CD4-positive, alpha-beta T cell treated with Interleukin-6 at 100 ng/mL for 8 hours (primary cell): ENCODE data around the gene ACOT11.

Experiments
- DNase-seq: peaks from one replicate; pipeline ENCODE4 v3.0.0-alpha.2; 2020; ENCODE audit warnings: mixed read lengths, low spot score

ACOT11 gene

DNA sequence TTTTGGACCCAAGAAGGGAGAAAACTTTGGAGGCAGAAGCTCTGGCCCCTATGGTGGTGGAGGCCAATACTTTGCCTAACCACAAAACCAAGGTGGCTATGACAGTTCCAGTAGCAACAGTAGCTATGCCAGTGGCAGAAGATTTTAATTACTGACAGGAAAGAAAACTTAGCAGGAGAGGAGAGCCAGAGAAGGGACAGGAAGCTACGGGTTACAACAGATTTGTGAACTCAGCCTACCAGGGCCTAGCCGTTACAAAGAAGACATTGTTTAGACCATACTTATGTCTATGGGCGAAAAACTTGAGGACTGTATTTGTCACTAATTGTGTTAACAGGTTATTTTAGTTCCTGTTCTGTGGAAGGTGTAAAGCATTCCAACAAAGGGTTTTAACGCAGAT lies 10.4 kb upstream of the ACOT11 start:
- DNase-seq, result no peak

- no peak for DNase-seq
Measured at GRCh38 chr1:54538538-54538937, 9.5 kb upstream of the ACOT11 start.

GRCh38 chr1:54540582-54541295 lies 7.3 kb upstream of the ACOT11 start:
- no peak for DNase-seq

GRCh38 chr1:54542120-54542961 lies 5.7 kb upstream of the ACOT11 start:
- DNase-seq, result peak; percentile 46

GRCh38 chr1:54542962-54543539 lies 5.0 kb upstream of the ACOT11 start:
- no peak for DNase-seq

DNA sequence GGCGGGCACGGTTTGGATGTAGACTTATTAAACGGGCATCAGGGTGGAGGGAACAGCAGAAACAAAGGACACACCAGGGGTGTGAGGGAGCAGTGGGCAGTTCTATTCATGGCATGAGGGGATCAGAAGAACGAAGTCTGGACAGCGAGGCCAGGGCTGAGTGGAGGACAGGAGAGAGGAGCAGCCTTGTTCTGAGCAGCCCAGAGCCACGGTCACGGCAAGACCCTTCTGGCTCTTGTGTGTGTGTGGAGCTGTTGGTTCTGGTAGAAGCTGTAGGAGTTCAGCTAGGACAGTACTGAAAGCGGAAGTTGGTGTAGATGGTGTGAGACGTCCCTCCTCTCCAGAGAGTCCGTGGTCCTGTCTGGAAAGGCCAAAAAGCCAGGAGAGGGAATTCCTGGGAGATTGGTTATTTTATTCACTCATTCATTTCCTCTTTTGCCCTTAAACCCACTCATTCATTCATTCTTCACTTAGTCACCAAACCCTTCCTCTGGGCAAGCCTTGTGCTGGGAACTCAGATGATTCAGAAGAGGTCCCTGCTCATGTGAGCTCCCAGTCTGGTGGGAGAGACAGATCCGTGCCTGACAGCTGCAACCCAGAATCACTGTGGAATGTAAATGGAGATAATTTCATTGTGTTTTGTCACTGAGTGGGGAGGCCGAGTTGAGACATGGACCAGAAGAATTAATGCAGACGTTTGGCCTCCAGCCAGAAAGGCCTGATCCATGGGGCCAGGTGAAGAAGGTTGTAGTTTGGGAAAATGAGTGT lies 4.1 kb upstream of the ACOT11 start:
- no peak for DNase-seq

- no peak for DNase-seq
Measured at GRCh38 chr1:54545916-54546635, 2.0 kb upstream of the ACOT11 start.

- DNase-seq, result no peak
Measured at GRCh38 chr1:54546651-54547401, 1.2 kb upstream of the ACOT11 start.

DNA sequence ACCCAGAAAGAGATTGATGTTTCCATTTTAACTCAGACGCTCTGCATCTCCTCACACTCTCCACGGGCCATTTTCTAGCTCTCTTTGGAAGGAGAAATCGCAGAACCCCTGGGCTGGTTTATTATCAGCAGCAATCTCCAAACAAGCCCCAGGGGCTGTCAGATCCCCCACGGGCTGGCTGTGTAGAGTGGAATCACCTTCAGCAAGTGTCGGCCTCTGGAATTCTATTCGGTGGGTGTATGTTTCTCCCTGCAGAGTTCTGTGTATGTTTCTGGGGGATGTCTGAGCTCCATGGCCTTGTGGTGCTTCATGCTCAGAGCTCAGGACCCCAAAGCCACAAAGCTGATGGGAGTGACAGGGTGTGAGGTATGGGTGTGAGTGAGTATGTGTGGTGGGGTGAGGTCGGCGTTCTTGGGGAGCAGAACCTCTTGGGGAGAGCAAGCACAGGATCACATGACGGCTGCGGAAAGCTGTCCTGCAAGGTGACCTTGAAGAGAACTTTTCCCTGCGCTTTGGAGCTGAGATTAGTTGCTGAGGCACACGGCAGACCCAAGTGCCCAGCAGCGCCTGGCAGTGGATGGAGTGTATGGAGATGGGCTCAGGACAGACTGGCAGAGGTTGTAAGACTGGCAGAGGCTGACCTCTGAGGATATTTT lies 489 bp downstream of the ACOT11 start:
- no peak for DNase-seq

GRCh38 chr1:54549181-54549924 lies 1.3 kb downstream of the ACOT11 start:
- DNase-seq, result no peak

DNA sequence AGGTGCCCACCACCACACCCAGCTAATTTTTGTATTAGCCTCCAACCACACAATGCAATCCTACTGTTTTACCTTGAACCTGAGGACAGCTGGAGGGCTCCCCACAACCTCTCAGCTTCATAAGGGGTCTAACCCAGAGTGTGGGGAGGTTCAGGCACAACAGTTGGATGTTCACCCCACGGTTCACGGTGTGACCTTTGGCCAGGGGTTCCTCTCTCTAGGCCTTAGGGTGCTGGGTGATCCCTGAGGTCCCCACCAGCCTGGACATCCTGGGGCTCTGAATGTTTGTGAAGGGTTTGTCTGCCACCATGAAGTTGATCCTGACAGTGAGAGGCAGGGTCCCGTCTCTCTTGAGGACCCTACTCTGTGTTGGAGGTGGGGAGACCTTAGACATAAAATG lies 3.9 kb downstream of the ACOT11 start:
- no peak for DNase-seq

DNA sequence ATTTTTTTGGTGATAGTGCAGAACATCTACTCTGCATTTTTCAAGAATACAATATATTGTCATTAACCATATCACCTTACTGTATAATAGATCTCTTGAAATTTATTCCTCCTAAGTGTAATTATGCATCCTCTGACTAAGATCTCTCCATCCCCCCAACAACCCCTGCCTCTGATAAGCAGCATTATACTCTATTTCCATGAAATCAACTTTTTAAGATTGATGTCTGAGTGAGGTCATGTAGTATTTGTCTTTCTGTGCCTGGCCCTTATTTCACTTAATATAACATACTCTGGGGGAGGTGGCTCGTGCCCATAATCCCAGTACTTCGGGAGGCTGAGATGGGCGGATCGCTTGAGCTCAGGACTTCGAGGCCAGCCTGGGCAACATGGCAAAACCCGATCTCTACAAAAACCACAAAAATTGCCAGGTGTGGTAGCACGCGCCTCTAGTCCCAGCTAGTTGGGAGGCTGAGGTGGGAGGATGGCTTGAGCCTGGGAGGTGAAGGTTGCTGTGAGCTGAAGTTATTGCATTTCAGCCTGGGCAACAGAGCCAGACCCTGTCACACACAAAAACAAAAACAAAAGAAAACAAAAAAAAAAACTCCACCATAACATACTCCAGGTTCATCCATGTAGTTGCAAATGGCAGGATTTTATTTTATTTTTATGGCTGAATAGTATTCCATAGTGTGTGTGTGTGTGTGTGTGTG lies 5.7 kb downstream of the ACOT11 start:
- no peak for DNase-seq

- no peak for DNase-seq
Measured at GRCh38 chr1:54556110-54556509, 8.1 kb downstream of the ACOT11 start.

DNA sequence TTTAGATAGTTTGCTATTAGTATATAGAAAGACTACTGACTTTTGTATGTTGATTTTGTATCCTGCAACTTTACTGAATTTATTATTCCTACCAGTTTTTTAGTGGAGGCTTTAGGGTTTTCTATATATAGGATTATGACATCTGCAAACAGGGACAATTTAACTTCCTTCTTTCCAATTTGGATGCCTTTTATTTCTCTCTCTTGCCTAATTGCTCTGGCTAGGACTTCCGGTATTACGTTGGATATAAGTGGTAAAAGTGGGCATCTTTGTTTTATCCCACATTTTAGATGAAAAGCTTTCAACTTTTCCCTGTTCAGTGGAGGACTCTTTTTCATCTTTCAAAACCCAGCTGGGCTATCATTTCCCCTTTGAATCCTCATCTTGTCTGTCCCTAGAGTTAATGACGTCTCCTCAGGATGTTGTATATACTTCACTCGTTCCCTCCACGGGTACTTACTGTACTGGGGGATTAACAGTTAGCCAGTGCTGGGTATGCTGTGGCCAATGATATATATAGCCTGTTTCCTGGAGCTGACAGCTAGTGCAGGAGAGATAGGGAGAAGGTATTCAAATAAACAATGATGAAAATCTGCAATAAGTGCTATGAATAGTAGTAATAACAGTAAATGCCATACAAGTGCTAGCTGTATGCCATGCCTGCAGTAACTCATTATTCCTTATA lies 9.8 kb downstream of the ACOT11 start:
- DNase-seq, result no peak

DNA sequence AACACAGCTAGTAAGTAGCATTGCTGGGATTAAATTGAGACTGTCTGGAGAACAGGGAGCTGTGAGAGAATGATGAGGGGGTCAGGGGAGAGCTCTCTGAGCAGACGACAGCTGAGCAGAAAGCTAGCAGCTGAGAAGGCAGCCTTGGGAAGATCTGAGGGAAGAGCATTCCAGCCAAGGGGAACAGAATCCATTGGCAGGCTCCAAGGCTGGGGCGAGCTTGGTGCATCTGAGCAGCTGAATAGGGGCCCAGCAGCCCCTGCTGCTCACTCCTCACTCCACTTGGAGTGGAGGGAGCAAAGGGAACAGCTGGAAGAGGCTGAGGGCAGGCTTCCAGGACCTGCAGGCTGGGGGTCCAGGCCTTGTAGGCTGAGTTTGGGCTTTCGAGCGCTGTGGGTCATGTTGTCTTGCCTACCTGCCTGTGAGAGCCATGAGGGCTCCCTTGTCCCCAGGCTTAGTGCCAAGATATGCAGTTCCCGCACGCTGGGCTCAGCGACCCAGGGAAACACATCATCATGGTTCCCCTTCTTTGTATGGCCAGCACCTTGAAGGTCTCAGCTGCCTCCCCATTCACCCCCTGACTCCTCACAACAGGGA lies 10.5 kb downstream of the ACOT11 start:
- no peak for DNase-seq

DNA sequence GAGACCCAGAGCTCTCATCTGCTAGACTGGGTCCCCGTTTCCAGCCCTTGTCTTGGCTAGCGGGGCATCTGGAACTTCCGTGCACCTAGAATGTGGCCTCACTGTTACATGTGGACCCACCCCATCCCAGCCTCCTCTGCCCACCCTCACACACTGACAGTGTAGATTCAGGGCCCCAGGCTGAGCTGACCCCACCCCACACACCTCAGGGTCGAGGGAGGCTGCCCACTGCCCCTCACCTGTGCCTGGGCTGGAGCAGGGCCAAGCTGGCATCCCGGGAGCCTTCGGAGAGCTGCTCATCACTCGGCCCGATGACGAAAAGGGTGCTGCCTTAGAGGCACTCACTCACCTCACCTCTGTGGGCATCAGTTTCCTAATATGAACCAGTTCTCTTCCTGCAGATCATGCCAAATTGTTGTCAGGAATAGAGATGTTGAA lies 11.1 kb downstream of the ACOT11 start:
- no peak for DNase-seq

DNA sequence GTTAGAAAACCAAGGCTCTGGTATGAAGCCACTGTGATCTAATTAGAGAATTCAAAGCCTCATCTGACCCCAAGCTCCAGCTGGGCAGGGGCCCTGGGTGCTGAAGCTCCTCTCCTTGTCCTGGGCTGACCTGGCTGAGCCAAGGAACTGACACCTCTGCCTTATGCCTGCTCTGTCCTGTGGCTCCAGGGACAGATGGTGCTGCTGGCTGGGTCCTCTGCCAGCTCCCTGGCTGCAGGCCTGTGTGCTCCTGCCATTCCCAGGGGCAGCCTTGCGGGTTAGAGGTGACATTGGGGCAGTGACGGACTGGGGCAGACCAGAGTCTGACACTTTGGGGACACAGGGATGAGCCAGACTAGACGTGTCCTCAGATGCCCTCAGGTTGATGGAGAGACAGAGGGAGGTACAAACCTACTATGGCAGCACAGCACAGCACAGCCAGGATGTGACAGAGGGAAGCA lies 11.8 kb downstream of the ACOT11 start:
- no peak for DNase-seq
